GM12878 (cell line): ENCODE measurements around the gene ADGB.

Experiments
- BCL11A ChIP-seq: IDR thresholded peaks from 2 replicates; pipeline ENCODE4 v1.6.1; 2011; ENCODE audit warnings: low read depth, low read length
- CEBPB ChIP-seq, 2 experiments: fragments of 150-350 bp in 1 of 2; IDR thresholded peaks; 2 replicates each; pipeline ENCODE4 v1.6.1; 2012 to 2014; ENCODE audit warnings: low read depth in 2 of 2, low read length in 2 of 2, borderline replicate concordance in 1 of 2, inconsistent platforms in 1 of 2
- CTCF ChIP-seq, 3 experiments: IDR thresholded peaks in 2 of 3; conservative IDR thresholded peaks in 1 of 3; 2 replicates each; pipeline ENCODE4 v1.5.1; 2011; ENCODE audit warnings: low read depth in 3 of 3, low read length in 3 of 3, mild to moderate bottlenecking in 3 of 3, control low read depth in 2 of 3, moderate library complexity in 2 of 3, inconsistent platforms in 1 of 3, mixed read lengths in 1 of 3; ENCODE audit not compliant: control insufficient read depth in 2 of 3, insufficient read depth in 1 of 3; ENCODE audit errors: extremely low read depth in 1 of 3
- EGR1 ChIP-seq, 2 experiments: IDR thresholded peaks; 1 replicate in 1 of 2; 2 replicates in 1 of 2; pipeline ENCODE4 v1.6.1; 2011 to 2012; ENCODE audit warnings: low read depth in 2 of 2, low read length in 2 of 2, borderline replicate concordance in 1 of 2, mild to moderate bottlenecking in 1 of 2, moderate library complexity in 1 of 2
- EP300 ChIP-seq, 2 experiments: fragments of 150-350 bp in 1 of 2; IDR thresholded peaks; 2 replicates each; pipeline ENCODE4 v1.6.1; 2011 to 2012; ENCODE audit warnings: low read depth in 2 of 2, low read length in 2 of 2, borderline replicate concordance in 1 of 2, improper control_type of control experiment in 1 of 2, inconsistent platforms in 1 of 2; ENCODE audit not compliant: control insufficient read depth in 1 of 2
- JUNB ChIP-seq: IDR thresholded peaks from 2 replicates; pipeline ENCODE4 v1.6.1; 2016; ENCODE audit warnings: antibody characterized with exemption, mild to moderate bottlenecking
- POLR2A ChIP-seq: IDR thresholded peaks from 2 replicates; pipeline ENCODE4 v1.6.1; 2011; ENCODE audit warnings: low read depth, mild to moderate bottlenecking, low read length
- SIX5 ChIP-seq: IDR thresholded peaks from 2 replicates; pipeline ENCODE4 v1.6.1; 2011; ENCODE audit warnings: mild to moderate bottlenecking, low read depth, low read length, moderate library complexity; ENCODE audit not compliant: severe bottlenecking
- SUPT20H ChIP-seq: IDR thresholded peaks from 2 replicates; pipeline ENCODE4 v1.6.1; 2011; ENCODE audit warnings: low read depth, mild to moderate bottlenecking, low read length, moderate library complexity, borderline replicate concordance; ENCODE audit not compliant: control insufficient read depth
- TBL1XR1 ChIP-seq: IDR thresholded peaks from 2 replicates; pipeline ENCODE4 v1.6.1; 2012; ENCODE audit warnings: low read depth, low read length, improper control_type of control experiment
- TF ChIP-seq, protein P1 (sequence below): fragments of 450-650 bp; IDR thresholded peaks from 2 replicates; pipeline ENCODE4 v1.6.1; 2017; ENCODE audit warnings: low read depth, mild to moderate bottlenecking, moderate library complexity
- TF ChIP-seq, protein P2 (sequence below): IDR thresholded peaks from 2 replicates; pipeline ENCODE4 v1.6.1; 2011; ENCODE audit warnings: borderline replicate concordance, low read depth, mild to moderate bottlenecking, moderate library complexity, low read length; ENCODE audit not compliant: insufficient read depth, poor library complexity, severe bottlenecking

DNA sequence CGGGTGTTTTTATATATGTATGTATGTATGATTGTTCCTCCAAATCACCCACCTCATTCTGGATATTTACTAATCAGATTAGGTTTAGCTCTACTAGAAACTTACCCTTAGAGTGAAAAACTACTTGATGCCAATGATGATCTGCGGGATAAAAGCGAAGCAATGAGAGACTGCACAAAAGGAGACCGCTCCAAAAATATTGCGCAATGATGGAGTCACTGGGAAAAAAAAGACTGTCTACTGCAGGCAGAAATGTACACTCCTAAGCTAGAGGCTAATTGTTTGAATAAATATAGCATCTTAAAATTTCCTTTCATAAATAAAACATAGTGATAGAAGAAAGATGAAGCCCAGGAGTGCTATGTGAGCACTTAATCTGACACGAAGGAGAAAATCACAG is 47.9 kb upstream of the ADGB start:
- TF ChIP-seq SUPT20H (no peak), TBL1XR1 (no peak), JUNB (no peak), CTCF (IDR thresholded peaks at IDR 0.05 in 2 of 3, conservative IDR thresholded peaks at IDR 0.05 in 1 of 3; ENCODE audit: control insufficient read depth in 2 of 3, extremely low read depth in 1 of 3, insufficient read depth in 1 of 3, low read depth in 3 of 3, low read length in 3 of 3) (no peak), POLR2A (no peak), CEBPB (IDR thresholded peaks at IDR 0.05; ENCODE audit: borderline replicate concordance in 1 of 2, low read depth in 2 of 2, low read length in 2 of 2) (no peak), BCL11A (no peak), SIX5 (no peak), EP300 (IDR thresholded peaks at IDR 0.05; ENCODE audit: borderline replicate concordance in 1 of 2, control insufficient read depth in 1 of 2, low read depth in 2 of 2, low read length in 2 of 2) (no peak), EGR1 (IDR thresholded peaks at IDR 0.05; ENCODE audit: borderline replicate concordance in 1 of 2, low read depth in 2 of 2, low read length in 2 of 2) (no peak)
- TF ChIP-seq, protein P1, sequence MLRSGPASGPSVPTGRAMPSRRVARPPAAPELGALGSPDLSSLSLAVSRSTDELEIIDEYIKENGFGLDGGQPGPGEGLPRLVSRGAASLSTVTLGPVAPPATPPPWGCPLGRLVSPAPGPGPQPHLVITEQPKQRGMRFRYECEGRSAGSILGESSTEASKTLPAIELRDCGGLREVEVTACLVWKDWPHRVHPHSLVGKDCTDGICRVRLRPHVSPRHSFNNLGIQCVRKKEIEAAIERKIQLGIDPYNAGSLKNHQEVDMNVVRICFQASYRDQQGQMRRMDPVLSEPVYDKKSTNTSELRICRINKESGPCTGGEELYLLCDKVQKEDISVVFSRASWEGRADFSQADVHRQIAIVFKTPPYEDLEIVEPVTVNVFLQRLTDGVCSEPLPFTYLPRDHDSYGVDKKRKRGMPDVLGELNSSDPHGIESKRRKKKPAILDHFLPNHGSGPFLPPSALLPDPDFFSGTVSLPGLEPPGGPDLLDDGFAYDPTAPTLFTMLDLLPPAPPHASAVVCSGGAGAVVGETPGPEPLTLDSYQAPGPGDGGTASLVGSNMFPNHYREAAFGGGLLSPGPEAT: no peak
- TF ChIP-seq, protein P2, sequence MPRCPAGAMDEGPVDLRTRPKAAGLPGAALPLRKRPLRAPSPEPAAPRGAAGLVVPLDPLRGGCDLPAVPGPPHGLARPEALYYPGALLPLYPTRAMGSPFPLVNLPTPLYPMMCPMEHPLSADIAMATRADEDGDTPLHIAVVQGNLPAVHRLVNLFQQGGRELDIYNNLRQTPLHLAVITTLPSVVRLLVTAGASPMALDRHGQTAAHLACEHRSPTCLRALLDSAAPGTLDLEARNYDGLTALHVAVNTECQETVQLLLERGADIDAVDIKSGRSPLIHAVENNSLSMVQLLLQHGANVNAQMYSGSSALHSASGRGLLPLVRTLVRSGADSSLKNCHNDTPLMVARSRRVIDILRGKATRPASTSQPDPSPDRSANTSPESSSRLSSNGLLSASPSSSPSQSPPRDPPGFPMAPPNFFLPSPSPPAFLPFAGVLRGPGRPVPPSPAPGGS: no peak
